ENCODE results near the gene EPB41. TPM values are rescaled to one million over a fixed set of nuclear protein-coding genes. Genes with fewer than 3 reads are reported as not detected.

Gene EPB41
- total and polyA plus RNA-seq, 2 of the 4 experiments (the other 2 are of a cell fraction), result 4.6 to 10.0 TPM

- intact Hi-C loops (cut with micrococcal nuclease), result loop anchor here (2.0 kb wide), 2 partner anchors 85 to 1821 kb away; no protein-coding TSS in a partner anchor
- no TSS peak for BruUV-seq (replicated peaks)
- peaks cover 8% of the 10 kb centered on the region for H3K27me3 ChIP-seq (ENCODE audit: control insufficient read depth, insufficient read depth, low read length)
- no peaks in the 10 kb centered on the region for H3K36me3 ChIP-seq (ENCODE audit: control insufficient read depth, insufficient read depth, low read length)
- H3K14ac ChIP-seq (replicated peaks; ENCODE audit: low read depth, low read length), result 0 out of 2 replicates have a peak overlapping the region, but pooled peaks have one; percentile 62
- H2BK5ac ChIP-seq (ENCODE audit: low read depth, low read length, poor library complexity, severe bottlenecking), result no peak overlapping the region
- no peak for DNase-seq
- 0 out of 2 replicates have a peak overlapping the region, but pooled peaks have one; percentile 75 for H3K23ac ChIP-seq (ENCODE audit: low read depth, low read length)
- no peak overlapping the region for H2BK20ac ChIP-seq (ENCODE audit: low read depth, low read length)
- ATAC-seq (ENCODE audit: low read depth), result peak; percentile 27
- no peak overlapping the region for H2AK5ac ChIP-seq (ENCODE audit: low read depth, low read length)
- no peaks in the 10 kb centered on the region for H3K9me3 ChIP-seq (ENCODE audit: control insufficient read depth, insufficient read depth, low read length)
- in situ Hi-C loops (cut with MboI; ENCODE audit: low sequenced_read_pairs), result no loop called here
- no peak overlapping the region; the same call in 1 of the 2 replicates for H2BK120ac ChIP-seq (ENCODE audit: low read depth, low read length)
- POLR2A ChIA-PET (ENCODE audit: unreplicated experiment), result no interaction called here
- no peaks in the 10 kb centered on the region for H4K20me1 ChIP-seq (ENCODE audit: insufficient read depth, low read length)
- H3K9ac ChIP-seq (ENCODE audit: low read depth, low read length), result peak overlapping the region; percentile 74
- no peak overlapping the region for H3K4ac ChIP-seq (ENCODE audit: low read depth, low read length)
- no peak overlapping the region for H3K18ac ChIP-seq (ENCODE audit: low read depth, low read length)
- H2BK15ac ChIP-seq (ENCODE audit: low read depth, low read length), result peak overlapping the region; percentile 21; the same call in 1 of the 3 replicates
- H4K91ac ChIP-seq (ENCODE audit: insufficient read depth, low read depth, low read length), result no peak overlapping the region
- CTCF ChIA-PET, result interaction anchor here (1.2 kb wide), 1 partner anchor 146 kb away, joined by 3 read pairs; no protein-coding TSS in a partner anchor
- WGBS, 2 experiments (ENCODE audit: extremely low coverage in 2 of 2, insufficient read length in 1 of 2), result 1% methylated on average over 21 of the region's 41 CpGs; no CpG with 5 or more reads in 1 of the 2 experiments
- H2AFZ ChIP-seq (replicated peaks; ENCODE audit: low read length, poor library complexity), result peak overlapping the region; percentile 96
- no peak overlapping the region; the same call in 1 of the 2 replicates for H3K27ac ChIP-seq (ENCODE audit: insufficient read depth, low read length)
- H3K4me2 ChIP-seq (ENCODE audit: low read depth, low read length), result peak overlapping the region; percentile 94
- no peak overlapping the region for H4K8ac ChIP-seq (ENCODE audit: low read depth in 2 of 2, low read length in 2 of 2)
- no peak overlapping the region for H3K56ac ChIP-seq (ENCODE audit: extremely low read depth, insufficient read depth, low read length)
- no peaks in the 10 kb centered on the region for H3K79me1 ChIP-seq (ENCODE audit: low read depth in 1 of 2, low read length in 2 of 2)
- peaks cover 10% of the 10 kb centered on the region; the same call in 1 of the 2 replicates for H3K9me1 ChIP-seq (ENCODE audit: insufficient read depth, low read length)
- peak overlapping the region; percentile 36 for H4K5ac ChIP-seq (ENCODE audit: low read depth, low read length)
- TF ChIP-seq RFX5 (IDR thresholded peaks at IDR 0.05; ENCODE audit: low read depth, low read length) (no peak), SMC3 (IDR thresholded peaks at IDR 0.05; ENCODE audit: low read depth, low read length) (no peak), USF2 (IDR thresholded peaks at IDR 0.05; ENCODE audit: low read depth, low read length) (no peak), MAZ (IDR thresholded peaks at IDR 0.05; ENCODE audit: borderline replicate concordance, low read depth, low read length) (no peak), CTCF (conservative IDR thresholded peaks at IDR 0.05; ENCODE audit: low read depth, low read length) (no peak), FOS (IDR thresholded peaks at IDR 0.05; ENCODE audit: low read depth, low read length) (no peak), BHLHE40 (IDR thresholded peaks at IDR 0.05; ENCODE audit: low read depth, low read length) (no peak), MAFK (IDR thresholded peaks at IDR 0.05; ENCODE audit: low read depth, low read length) (no peak), NFE2L2 (IDR thresholded peaks at IDR 0.05; ENCODE audit: low read depth, low read length) (no peak)
- dilution Hi-C loops (cut with HindIII; ENCODE audit: low sequenced_read_pairs, unreplicated experiment), result no loop called here
- H2AK9ac ChIP-seq (replicated peaks; ENCODE audit: low read depth, low read length, poor library complexity), result peak overlapping the region; percentile 60
- H3K4me3 ChIP-seq (ENCODE audit: insufficient read depth, low read depth, low read length), result peak overlapping the region; percentile 65
- H3K4me1 ChIP-seq (ENCODE audit: control insufficient read depth, insufficient read depth, low read length), result peaks cover 11% of the 10 kb centered on the region
Measured at GRCh38 chr1:28887419-28887834, 26.9 kb upstream of the EPB41 start.

Measured in IMR-90 (cell line).